Measurements from ENCODE around the gene TPRA1.
A peak's percentile ranks its signal among the peaks of the same experiment; 100 is the strongest.

TPRA1 gene

DNA sequence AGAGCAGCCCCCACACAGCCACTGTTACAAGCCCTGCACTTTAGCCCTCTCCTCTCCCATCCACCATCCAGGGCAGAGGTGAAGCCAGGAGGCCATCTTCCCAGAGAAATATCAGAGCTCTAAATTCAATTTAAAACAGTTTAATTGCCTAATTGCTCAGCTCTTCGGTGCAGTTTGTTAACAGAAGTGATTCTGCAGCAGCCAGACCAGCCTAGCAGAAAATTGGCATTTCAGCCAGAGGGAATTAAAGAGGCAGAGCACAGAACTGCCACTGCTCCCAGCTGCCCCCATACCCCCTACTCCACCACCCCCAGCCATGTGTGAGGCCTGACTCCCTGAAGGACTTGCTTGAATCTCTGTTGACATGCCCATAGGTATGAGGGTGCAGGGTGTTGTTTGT is 38.5 kb downstream of the TPRA1 start:
- DNase-seq: no peak

DNA sequence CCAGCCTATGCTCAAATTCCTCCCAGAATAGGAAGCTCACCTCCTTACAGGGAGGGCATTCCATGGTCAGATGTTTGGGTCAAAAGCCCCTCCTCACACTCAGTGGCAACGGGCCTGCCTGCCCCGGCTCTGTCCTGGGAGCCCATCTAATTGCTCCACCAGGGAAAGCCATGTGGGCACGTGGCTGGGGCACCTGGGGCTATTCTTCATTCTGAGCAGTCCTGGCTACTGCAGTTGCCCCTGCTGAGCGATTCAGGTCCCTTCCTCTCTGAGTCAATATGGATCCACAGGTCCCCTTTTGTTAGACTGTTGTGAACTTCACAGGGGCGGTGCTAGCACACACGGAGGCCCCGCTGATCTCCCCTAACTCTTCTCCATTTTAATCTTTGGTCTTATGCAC is 39.4 kb downstream of the TPRA1 start:
- DNase-seq: no peak

DNA sequence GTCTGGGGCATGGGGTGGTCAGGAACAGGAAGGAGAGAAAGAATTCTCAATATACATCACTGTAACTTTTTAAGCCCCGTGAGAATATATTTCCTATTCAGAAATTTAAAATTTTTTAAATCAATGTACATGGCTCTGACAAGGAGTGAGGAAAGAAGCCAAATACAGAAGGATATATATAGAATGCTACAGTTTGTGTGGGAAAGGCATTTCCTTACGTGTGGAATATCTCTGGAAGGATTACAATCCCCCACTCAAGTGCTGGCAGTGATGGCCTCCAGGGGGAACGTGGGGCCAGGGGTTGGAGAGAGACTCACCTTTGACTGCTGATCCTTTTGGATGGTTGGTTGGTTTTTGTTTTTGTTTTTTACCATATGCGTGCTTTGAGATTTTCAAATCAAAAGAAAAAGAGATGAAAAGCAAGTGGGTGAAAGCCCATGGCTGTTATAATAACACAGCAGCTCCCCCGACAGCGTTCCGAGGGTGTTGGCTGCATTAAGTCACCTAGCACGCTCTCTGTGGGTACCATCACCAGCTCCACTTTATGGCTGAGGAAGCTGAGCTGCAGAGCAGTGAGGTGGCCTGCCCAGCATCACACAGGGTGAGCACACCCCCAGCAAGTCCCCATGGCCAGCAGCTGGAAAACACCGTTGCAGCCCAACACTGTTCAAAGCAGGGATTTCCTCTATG is 39.9 kb downstream of the TPRA1 start:
- DNase-seq: no peak

DNA sequence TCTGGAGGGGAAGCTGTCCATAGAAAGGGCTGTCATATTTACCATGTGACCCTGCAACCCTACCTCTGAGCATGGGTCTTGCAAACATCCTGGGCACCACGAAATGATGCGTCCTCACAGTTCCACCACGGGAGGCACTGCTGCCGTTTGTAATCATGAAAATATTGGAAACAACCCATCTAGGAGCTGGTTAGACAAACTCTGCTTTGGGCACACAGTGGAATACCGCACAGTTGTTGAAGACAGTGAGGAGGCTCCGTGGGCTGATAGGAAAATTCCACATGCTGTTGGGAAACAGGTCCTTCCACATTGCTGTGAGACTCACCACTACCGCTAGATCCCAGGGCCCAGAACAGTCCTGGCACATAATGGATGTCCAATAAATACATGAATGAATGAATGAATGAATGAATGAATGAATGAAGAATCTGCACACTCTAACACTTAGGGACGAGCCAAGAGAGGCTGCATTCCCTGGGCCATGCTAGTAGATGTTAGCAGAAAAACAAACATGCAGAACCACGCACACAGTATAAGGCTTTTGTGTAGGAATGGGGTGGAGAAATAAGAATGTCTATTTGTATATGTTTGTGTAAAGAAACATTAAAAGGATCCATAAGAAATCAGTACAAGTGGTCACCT is 40.6 kb downstream of the TPRA1 start:
- DNase-seq: no peak

DNA sequence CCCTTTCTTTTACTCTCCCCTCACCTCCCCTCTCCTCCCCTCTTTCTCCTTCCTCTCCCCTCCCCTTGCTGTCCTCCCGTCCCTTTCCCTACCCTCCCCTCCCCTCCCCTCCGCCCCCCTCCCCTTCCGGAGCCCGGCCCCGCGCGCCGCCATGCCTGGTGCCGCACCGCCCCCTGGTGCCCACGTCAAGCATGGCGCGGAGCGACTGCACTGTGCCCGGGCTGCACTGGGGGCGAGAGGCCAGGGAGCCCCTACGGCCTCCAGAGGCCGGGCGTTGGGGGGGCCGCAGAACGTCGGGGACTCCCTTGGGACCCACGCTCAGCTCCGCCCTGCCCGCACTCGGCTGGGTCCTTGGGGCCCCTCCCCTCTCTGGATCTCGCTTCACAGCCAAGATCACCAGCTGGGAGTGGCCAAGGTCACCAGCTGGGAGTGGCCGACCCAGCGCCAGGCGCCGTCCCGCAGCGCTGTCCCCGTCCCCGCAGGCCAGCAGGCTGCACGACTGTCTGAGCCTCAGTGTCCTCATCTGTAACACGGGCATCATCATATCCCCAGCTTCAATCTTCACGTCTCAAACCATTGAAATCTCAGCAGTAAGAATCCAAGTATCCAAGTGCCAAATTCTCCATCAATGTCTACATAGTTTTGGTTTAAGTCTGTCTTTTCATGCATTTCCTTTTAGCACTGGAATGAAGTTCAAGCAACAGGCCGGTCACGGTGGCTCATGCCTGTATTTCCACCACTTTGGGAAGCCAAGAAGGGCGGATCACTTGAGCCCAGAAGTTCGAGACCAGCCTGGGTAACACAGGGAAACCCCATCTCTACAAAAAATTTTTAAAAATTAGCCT is 42.5 kb downstream of the TPRA1 start:
- DNase-seq: peak; percentile 78

DNA sequence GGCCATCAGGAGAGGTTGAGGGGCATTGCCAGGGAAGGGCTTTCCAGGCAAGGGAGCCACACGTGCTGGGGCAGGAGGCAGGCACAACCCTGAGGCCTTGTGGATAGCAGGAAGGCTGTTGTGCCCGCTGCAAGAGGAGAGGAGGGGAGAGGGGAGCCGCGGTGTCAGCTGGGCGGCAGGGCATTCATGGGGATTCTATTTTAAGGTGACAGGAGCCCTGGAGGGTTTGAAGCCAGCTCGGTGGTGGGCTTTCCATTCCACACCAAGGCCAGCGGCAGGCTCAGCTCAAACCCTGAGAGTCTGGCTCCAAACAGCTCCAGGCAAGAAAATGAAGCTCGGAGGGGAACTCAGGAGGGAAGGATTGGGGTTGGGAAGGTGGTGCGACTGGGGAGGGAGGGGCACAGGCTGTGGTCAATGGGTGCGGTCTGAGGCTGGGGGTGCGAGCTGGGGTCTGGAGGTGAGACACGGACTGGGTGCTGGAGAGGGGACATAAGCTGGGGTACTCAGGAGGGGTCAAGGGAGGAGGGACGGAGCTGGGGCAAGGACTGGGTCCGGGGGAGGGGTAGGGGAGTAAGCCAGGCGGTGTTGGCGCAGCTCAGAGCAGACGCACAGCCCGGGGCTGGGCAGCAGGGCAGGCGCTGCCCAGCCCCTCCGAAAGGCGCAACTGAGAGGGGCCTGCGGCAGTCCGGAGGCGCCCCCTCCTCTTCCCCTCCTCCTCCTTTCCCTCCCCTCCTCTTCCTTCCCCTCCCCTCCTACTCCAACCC is 43.4 kb downstream of the TPRA1 start:
- DNase-seq: no peak

DNA sequence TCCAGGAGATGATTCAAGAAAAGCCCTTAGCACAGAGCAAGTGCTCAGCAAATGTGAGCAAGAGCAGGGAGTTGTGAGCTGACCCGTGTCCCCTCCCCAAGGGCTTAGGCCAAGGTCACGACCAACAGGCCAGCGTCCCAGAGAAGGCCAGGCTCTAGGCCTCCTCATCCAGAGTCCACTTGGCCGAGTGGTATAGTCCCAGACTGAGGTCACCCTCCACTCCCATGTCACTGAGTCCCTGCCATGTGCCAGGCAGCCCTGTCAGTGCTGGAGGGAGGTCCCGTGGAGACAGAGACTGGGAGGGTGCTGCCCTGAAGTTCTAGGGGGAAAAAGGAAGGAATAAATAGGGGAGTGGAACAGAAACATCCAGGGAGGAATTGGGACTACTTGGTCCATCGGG is 44.0 kb downstream of the TPRA1 start:
- no peak for DNase-seq

DNA sequence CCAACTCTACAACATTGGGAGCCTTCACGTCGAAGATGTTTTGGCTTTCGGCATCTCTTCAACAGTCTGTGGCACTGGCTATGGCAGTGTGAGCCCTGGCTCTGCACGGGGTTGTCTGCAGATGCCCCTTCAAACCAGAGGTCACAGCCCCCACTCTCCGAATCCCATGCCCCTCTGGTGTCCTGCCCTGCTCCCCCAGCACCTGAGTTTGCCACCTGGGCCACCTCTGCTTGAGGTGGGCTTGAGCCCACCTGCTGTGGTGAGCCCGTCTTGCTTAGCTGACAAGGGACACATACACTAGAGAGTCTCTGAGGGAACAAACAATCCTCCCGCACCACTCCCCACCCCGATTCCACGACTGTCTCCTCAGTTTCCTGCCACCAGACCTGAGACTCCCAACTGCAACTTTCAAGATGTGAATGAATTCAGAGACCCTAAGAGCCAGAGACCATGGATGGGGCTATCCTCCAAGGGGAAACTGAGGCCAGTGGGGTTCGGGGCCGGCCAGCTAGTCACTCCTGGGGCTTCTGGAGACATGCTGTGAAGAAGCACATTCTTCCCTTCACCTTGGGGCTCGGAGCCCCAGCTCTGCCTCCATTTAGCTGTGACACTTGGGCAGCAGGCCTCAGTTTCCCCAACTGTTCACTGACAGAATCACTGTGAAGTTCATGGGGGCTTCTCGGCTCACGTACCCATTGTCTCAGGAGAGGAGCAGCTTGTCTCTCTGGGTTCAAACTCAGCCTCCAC is 44.6 kb downstream of the TPRA1 start:
- DNase-seq: no peak

DNA sequence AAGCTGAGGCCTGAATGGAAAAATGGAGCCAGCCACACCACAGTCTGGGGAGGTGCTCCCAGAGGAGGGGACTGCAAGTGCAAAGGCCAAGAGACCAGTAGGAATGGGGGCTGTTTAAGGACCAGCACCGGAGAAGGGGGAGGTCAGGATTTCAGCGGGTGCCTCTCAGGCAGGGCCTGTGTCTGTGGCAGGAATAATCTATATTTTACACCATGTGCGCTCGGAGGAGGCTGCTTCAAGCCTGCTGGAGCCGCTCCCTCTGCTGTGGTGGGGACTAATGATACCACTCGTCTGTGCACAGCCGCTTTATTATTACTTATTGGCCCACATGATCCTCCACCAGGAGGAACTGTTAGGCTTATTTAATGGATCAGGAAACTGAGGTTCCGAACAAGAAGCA is 45.3 kb downstream of the TPRA1 start:
- DNase-seq: no peak

DNA sequence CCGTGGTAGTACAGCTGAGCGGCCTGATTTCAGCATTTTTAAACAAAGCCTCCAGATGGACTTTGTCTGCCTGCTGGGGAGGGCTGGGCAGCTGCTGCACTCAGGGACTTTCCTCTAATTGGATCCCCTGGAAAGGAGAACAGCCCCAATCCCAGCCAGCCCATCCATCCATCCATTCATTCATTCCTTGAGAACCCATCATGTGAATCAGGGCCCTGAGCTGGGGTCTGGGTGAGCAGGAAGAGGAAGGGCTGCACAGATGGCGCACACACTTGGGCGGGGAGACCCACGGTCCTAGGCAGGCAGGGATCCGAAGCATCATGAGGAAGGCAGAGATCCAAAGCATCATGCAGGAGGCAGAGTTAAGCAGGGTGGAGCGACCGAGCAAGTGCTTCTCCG is 45.7 kb downstream of the TPRA1 start:
- no peak for DNase-seq

DNA sequence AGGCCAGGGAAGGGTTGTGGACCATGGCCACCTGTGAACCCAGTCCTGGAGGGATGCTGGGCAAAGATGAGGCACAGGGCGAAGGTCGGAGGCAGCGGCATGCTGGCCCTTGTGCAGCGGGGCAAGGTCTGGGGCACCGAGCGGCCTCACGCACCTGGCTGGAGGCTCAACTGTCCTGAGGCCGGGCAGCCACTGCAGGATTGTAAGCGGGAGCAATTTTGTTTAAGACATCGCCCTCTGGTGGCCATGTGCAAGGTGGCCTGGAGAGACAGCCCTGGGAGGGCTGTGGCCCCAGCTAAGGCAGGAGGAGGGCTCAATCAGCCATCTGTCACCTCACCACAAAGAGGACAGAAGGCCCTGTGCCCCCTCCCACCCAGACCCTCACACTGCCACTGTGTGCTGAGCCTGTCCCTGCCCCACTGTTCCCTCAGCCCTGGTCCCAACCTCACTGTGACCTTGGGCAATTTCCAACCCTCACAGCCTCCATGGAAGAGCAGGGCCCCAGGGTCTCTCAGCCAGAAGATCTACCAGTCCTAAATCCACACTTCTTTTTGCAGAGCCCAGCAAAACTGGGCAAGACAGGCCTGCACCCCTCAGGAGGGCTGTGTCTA is 46.2 kb downstream of the TPRA1 start:
- peak; percentile 66 for DNase-seq

DNA sequence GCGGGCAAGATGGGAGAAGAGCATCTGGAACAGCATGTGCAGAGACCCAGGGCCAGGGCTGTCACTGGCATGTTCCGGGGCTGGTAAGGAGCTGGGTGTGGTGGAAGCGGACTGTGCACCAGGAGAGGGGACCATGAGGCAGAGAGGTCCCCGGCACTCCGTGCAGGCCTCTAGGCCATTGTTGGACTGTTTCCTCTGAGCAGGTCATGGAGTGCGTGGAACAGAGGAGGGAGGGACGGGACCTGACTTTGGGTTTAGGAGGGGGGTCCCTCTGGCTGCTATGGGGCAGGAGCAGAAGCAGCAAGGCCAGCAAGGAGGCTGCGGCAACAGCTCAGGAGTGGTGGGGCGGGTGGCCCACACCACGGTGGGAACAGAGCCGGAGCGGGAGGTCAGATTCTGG is 47.1 kb downstream of the TPRA1 start:
- no peak for DNase-seq

DNA sequence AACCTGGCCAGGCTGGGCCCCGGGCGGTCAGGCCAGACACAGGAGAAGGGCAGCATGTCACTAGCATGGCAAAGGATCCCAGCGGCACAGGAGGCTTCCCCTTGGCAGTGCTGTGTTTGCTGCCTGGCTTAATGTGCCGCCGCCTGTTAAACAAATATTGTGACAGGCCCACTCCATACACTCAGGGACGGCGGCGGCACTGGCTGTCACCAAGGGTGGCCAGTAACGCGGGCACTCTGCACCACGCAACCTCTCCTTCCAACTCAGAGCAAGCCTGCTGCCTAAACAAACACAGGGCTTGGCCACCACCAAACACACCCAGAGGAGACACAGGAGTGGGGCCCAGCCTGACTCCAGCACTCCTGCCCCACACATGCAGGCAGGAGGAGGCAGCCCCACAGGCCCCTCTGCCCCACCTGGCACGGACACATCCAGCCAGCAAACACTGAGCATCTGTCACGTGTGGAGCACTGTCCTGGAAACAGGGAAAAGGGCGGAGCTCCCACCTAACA is 48.0 kb downstream of the TPRA1 start:
- no peak for DNase-seq

DNA sequence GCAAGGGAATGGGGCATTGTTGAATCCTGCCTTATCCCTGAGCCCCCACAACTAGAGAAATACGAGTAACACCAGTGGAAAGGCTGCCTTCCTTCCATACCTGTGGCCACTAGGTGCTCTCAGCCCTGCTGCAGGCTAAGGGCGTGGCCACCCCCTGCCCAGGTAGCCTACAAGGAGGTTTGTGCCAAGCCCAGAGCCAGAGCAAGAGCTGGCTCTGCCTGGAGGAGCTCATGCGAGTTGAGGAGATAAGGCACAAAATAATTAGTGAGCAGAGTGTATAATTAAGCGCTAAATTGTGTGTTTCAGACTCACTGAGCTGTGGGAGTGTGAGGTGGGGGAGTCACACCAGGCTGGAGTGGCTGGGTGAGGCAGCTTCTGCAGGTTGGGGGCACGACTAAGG is 49.2 kb downstream of the TPRA1 start:
- no peak for DNase-seq

DNA sequence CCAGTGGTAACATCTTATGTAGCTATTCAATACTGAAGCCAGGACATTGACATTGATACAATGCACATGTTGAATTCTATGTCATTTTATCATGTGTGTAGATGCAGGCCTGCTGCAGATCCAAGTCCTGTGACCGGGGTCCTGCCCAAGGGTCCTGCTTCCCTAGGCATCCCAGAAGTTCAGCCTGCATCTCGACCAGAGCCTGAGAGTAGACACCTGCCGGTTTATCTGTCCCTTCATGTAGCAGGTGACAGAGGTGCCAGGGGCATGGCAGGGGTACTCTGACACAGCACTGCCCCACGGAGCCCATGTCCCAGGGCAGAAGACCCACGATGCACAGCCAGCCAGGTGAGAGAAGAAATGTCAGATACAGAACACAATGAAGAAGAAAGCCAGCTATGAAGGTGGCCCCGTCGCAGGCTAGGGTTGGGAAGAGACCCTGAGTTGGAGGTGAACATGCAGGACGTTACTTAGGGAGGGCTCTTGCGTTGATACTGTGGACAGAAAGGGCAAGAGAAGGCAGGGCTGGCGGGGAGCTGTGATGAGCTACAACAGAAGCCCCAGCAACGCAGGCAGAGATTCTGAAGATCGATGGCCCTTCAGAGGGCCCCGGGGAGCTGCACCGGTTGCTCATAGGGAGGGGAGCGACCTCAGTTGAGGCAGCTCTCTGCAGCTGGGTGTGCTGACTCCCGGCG is 51.0 kb downstream of the TPRA1 start:
- DNase-seq: no peak

DNA sequence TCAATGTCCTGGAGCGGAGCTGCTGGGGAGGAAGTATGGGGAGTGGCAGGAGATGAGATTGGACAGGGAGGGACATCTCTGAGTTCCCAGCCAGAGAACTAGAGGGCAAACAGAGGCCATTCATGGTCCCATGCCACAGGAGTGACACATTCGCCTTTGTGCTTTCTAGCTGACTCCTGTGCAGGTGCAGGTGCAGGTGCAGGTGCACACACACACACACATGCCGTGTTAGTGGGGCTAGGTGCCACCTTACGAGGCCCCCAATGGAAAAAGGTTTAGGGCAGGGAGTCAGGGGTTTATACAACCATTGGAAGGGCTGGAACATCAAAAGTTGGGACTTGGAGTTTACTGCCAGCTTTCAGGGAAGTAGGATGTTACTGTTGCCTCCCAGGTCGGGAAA is 52.0 kb downstream of the TPRA1 start:
- DNase-seq: no peak

DNA sequence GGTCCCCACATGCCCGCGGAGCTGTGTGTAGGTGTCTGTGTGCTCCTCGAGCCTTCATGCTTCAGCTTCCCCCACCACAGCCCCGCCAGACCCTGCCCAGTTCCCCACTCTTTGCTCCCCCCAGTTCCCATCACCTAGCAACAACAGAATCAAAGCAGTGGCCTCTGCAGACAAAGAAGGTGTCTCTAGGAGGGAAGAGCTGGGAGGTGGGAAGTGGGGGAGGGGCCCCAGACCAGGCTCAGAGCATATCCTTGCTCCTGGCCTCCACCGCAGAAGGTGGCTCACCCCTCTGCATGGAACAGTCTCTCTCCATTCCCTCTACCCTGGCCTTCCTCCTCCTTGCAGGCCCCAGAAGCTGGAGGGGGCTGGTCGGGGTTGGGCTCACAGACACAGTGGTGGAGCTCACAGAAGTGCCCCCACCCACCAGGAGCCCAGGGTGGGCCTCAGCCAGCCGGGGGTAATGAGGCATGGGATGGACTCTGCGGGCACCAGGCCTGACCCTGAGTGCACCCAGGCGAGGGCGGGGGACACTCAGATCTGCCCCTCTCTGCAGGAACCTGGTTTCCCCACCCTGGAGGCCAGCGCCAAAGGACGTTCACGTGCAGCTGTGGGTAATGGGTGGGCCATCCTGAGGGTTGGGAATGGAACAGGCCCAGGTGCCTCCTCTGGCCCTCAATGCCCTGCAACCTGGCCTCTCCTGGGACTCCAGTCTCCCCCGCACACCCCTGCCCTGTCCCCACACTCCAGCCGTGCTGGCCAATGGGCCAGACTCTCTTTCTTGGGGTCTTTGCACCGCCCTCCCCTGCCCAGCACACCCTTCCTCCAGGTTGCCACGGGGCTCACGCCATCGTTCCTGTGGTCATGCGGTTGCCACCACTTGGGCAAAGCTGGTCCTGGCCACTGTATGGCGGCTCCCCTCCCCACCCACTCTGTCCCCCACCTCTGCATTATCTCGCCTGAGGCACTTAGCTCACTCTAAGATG is 53.4 kb downstream of the TPRA1 start:
- no peak for DNase-seq

DNA sequence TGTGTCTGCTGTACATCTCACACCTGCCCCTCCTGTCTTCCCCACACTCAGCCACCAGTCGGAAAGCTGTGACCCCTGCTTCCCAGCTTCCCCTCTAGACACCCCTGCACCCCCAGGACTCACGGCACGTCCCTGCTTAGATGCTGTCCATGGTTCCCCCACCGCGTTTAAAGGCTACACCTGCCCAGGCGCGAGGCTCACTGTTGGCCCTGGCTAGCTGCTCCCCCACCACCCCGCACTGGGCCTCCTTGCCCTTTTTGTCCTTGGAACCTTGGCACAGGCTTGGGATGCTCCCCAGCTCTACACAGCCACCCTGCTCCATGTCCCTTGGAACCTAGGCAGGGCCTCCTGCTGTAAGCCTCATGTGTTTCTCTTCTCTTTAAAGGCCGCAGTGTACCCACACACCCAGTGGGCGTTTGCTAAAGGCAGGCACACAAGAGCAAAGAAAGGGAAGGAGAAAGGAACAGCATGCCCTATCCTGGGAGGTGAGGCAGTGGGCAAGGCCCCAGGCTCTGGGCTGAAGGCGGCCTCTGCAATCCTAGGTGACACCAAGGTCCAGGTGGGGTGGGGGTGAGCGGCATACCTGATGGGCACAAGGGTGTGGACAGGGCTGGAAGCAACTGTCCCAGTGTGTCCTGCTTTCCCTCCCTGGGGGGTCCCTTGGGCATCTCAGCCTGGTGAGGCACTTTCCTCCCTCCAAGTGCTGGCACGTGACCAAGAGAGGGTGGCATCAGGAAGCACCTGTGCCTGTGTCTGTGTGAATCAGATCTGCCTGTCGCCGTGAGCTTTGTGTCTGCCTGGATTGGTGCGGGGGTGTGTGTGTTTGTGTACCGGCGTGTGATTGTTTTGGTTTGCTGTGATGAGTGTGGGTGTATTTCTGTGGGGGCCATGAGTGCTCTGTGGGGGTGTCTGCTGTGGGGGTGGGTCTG is 54.4 kb downstream of the TPRA1 start:
- DNase-seq: no peak
